HPDE6-E6E7 (cell line): ENCODE measurements around the gene MEG3.

ENCODE experiments used
- DNase-seq: peaks from one replicate; pipeline ENCODE4 v3.0.0; 2011; ENCODE audit warnings: missing footprints; ENCODE audit errors: extremely low spot score

MEG3 gene

GRCh38 chr14:100895411-100895810 is 69.5 kb downstream of the MEG3 start:
- no peak for DNase-seq

- no peak for DNase-seq
Measured at GRCh38 chr14:100896369-100897060, 70.6 kb downstream of the MEG3 start.

DNA sequence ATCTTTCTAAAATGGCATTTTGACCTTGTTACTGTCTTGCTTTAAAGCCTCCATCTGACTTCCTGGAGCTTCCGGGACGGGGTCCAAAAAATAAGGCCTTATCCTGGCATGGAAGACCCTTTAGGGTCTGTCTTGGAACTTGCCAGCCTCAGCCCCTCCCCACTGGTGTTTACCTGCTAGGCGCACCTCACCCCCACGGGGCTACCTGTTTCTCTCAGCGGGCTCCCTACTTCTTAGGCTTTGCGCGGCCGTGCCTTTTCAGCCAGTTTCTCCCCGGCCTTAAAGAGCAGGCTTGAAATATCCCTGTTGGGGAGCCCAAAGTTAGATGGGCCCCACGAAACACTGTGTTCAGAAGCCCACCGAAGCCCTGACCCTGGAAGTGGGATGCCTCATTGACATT is 72.5 kb downstream of the MEG3 start:
- no peak for DNase-seq

GRCh38 chr14:100898935-100899883 is 73.3 kb downstream of the MEG3 start:
- DNase-seq = no peak

DNA sequence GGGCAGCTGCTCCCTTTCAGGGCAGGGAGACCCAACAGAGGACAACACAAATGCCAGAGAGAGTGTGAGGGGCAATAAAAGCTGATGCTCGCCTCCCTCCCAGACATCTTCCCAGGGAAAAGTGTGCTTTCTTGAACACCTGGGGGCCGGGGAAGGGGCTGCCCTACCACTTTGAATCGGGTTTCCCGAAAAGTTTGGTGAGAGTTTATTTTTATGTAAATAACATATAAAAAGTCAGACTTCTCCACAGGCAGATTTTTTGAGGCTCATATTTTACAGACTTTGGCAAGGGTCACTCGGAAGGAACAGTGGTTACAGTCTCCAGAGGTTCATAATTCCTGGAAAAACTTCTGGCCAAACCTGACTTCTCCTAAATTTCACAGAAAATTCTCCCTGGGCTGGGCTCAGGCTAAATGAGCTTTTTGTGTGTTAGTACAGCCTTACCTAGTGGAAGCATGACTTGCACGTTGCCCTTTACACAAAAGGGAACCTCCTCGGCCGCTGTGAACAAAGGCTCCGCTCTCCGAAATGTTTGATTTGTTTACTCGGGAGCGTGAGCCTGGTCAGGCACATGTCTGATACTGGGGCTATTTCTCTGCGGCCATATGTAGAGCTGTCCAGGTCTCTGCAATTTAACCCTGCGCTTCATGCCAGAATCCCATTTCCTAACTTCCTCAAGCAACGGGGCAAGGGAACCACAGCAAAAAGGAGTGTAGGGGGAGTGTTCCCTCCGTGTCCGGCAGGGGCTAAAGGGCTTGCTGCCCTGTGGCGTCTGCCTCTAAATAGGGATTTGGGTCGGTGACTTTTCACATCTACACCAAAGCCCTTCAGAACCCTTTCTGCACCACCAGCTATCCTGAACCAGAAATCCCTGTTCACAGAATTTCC is 74.2 kb downstream of the MEG3 start:
- DNase-seq = no peak

- DNase-seq = no peak
Measured at GRCh38 chr14:100900837-100901390, 75.0 kb downstream of the MEG3 start.

- no peak for DNase-seq
Measured at GRCh38 chr14:100901391-100902183, 75.7 kb downstream of the MEG3 start.

DNA sequence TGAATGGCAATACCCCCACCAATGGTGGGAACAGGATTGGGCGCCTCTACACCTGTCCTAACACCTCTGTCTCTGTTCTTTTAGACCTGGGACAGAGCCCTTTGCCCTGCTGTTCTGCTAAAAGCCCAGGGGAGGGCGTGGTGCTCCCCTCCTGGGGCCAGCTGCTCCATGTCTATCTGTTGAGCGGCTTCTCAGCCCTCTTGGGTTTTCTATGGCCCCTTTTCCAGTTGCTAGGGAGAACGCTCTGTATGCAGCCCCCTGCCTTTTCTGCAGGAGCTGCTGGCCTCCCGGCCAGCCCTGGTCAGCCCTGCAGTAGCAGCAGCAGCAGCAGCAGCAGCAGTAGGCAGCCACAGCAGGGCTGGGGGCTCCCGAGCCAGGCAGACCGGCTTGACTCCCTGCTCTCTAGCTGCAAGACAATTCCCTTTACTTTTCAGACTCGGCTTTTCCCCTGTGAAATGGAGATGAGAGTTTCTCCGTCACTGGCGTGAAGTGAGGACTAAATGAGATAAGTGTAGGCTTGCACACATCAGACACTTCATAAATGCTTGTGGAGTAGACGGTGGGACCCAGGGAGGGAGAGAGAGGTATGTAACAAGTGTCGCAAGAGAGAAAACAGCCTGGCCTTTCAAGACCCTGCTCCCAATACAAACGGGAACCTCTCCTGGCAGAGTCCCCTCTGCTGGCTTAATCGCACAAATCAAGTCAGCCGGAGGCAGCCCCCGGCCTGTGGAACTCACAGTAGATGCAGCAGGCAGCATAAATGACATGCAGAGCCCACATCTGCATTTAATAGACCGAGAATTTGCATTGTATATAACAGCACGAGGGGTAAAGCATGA is 76.6 kb downstream of the MEG3 start:
- DNase-seq = no peak

DNA sequence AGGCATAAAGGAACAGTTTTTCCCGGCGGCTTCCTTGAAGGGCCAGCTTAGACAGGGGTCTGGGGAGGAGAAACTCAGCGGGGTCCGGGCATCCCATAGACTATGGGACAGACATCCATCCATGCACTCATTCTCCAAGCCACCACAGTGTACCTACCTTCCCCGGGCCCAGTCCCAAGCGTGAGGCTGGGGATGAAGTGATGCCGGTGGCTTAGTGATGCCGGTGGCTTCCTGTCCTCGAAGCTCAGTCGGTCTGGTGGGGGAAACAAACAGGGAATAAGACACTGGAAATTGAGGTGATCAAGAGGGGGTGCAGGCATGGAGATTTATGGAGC is 77.2 kb downstream of the MEG3 start:
- DNase-seq = no peak

DNA sequence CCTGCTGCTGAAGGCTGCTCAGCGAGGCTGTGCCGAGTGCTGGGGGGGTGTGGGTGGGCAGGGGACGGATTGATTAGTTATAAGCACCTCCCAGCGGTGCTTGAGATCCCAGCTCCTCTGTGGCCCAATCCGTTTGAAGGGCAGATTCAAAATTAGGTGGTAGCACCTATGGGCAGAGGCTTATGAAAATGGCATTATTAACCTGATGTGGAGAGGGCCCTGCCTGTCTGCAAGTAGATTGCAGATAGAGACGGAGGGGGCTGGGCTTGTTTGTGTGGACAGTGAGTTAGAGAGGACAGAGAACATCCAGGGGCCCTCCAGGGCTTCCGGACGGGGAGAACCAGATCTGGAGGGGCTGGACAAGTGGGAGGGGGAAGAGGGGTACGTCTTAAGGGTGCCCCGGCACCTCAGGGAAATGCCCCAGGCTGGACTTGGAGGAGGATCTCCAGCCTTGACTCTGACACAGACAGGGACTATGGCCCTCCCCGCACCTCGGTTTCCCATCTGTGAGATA is 77.8 kb downstream of the MEG3 start, which contains the start of gene RTL1:
TSS of gene RTL1 (minus strand) at position 51 of the 514 bp plus-strand sequence. CDS start 18,934 bp downstream, outside the sequence.
- DNase-seq = no peak

- DNase-seq = no peak
Measured at GRCh38 chr14:100904307-100905087, 78.6 kb downstream of the MEG3 start.

GRCh38 chr14:100905166-100905565 is 79.2 kb downstream of the MEG3 start:
- DNase-seq = no peak

- no peak for DNase-seq
Measured at GRCh38 chr14:100906420-100906819, 80.5 kb downstream of the MEG3 start.

- no peak for DNase-seq
Measured at GRCh38 chr14:100907240-100907639, 81.3 kb downstream of the MEG3 start.

DNA sequence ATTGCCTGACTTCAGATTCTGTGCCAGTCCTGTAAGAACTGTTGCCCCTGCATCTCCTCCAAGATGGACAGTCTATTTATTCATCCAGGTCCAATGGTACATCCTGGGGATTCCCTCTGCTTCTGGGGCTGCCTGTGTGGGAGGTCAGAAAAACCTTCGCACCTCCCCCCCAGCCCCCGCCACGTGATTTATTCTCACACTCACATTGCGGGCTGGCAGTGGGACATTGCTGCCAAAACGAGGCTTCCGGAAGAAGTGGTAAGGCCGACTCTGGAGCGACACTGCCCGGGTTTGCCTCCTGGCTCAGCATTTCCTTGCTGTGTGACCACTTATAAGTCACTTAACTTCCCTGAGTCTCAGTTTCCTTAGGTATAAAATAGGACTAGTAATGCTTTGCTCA is 83.5 kb downstream of the MEG3 start:
- DNase-seq = no peak
